Caco-2 (cell line): Measurements from ENCODE around the gene PLPP4. TPM values are rescaled to one million over a fixed set of nuclear protein-coding genes. Genes with fewer than 3 reads are reported as not detected.
A peak's percentile ranks its signal among the peaks of the same experiment; 100 is the strongest.

Experiments
- BruUV-seq: library from RNA; stranded (reverse); fragments of 400-500 nt; replicated peaks from 2 replicates; lab custom pipeline; 2021; lab: Mats Ljungman, UMichigan
- CTCF ChIA-PET: fragments of 300-600 bp; sonication (Branson Sonifier 250); formaldehyde crosslinking; loops from one replicate; lab custom pipeline; 2022; ENCODE audit warnings: antibody characterized with exemption; lab: Charles Lee
- POLR2A ChIA-PET: fragments of 300-600 bp; sonication (Branson Sonifier 250); formaldehyde crosslinking; loops from one replicate; lab custom pipeline; 2022; ENCODE audit warnings: antibody characterized with exemption; lab: Charles Lee
- DNase-seq, 2 experiments: peaks; one replicate each; pipeline versions ENCODE4 v3.0.0 to v3.0.0-alpha.2; 2020 to 2022
- H3K27me3 ChIP-seq: replicated peaks from 2 replicates; pipeline ENCODE4 v1.6.0; 2011; ENCODE audit warnings: low read length; ENCODE audit not compliant: control insufficient read depth, insufficient read depth
- H3K36me3 ChIP-seq: 2 replicates; pipeline ENCODE4 v1.5.1; 2011; ENCODE audit warnings: low read length; ENCODE audit not compliant: control insufficient read depth, insufficient read depth
- H3K4me1 ChIP-seq: fragments of 250-450 bp; sonication (Bioruptor Pico); 2 replicates; pipeline ENCODE4 v1.5.1; 2020; ENCODE audit warnings: mild to moderate bottlenecking
- H3K4me3 ChIP-seq: 2 replicates; pipeline ENCODE4 v1.5.1; 2011; ENCODE audit warnings: low read depth, mild to moderate bottlenecking, control low read depth, low read length
- H3K9me3 ChIP-seq: fragments of 250-450 bp; sonication (Bioruptor Pico); 2 replicates; pipeline ENCODE4 v1.5.1; 2020; ENCODE audit warnings: mild to moderate bottlenecking, moderate library complexity
- H3K27ac Mint-ChIP-seq: one replicate; pipeline ENCODE4 v1.8.0; 2022; ENCODE audit warnings: mixed read lengths; ENCODE audit not compliant: unreplicated experiment
- H3K27me3 Mint-ChIP-seq: one replicate; pipeline ENCODE4 v1.8.0; 2022; ENCODE audit warnings: mixed read lengths; ENCODE audit not compliant: insufficient read depth, unreplicated experiment
- H3K36me3 Mint-ChIP-seq: one replicate; pipeline ENCODE4 v1.8.0; 2022; ENCODE audit warnings: mild to moderate bottlenecking, mixed read lengths; ENCODE audit not compliant: insufficient read depth, unreplicated experiment
- H3K4me1 Mint-ChIP-seq: one replicate; pipeline ENCODE4 v1.8.0; 2022; ENCODE audit warnings: low read depth, mixed read lengths; ENCODE audit not compliant: unreplicated experiment
- H3K4me3 Mint-ChIP-seq: one replicate; pipeline ENCODE4 v1.8.0; 2022; ENCODE audit warnings: mild to moderate bottlenecking, moderate library complexity, mixed read lengths; ENCODE audit not compliant: unreplicated experiment
- H3K9me3 Mint-ChIP-seq: one replicate; pipeline ENCODE4 v1.8.0; 2022; ENCODE audit warnings: mixed read lengths; ENCODE audit not compliant: unreplicated experiment
- intact Hi-C: fragments of 100-400 bp; cut with micrococcal nuclease; formaldehyde crosslinking; loops from one replicate; pipeline ENCODE4 v1.10.0; 2022; ENCODE audit not compliant: unreplicated experiment
- total RNA-seq: library from RNA; stranded (reverse); gene quantifications from 2 replicates; pipeline ENCODE4 v1.2.3, GENCODE V29; 2022
- TF ChIP-seq, protein P1 (sequence below), 2 experiments: fragments of 200-600 bp in 1 of 2; IDR thresholded peaks; 1 replicate in 1 of 2; 2 replicates in 1 of 2; pipeline versions ENCODE4 v1.5.1 to v1.8.0; 2011 to 2022; ENCODE audit warnings: antibody characterized with exemption in 1 of 2, control low read depth in 1 of 2, inconsistent platforms in 1 of 2, low read depth in 1 of 2, low read length in 1 of 2, mild to moderate bottlenecking in 1 of 2, moderate library complexity in 1 of 2; ENCODE audit not compliant: insufficient read depth in 1 of 2, severe bottlenecking in 1 of 2, unreplicated experiment in 1 of 2

Gene PLPP4
- total RNA-seq, 1 experiment from 2014 or later = 0.61 TPM

GRCh38 chr10:120600871-120601649, 144.0 kb downstream of the PLPP4 start:
- Mint-ChIP-seq H3K27ac (no peak overlapping the region), H3K9me3 (peaks cover 23% of the 10 kb centered on the region), H3K4me1 (no peaks in the 10 kb centered on the region), H3K4me3 (no peak overlapping the region), H3K27me3 (peaks cover 10% of the 10 kb centered on the region), H3K36me3 (no peaks in the 10 kb centered on the region)
- CTCF ChIA-PET = no interaction called here
- POLR2A ChIA-PET = no interaction called here
- H3K9me3 ChIP-seq = peaks cover 10% of the 10 kb centered on the region; the same call in 1 of the 2 replicates
- TF ChIP-seq, protein P1, sequence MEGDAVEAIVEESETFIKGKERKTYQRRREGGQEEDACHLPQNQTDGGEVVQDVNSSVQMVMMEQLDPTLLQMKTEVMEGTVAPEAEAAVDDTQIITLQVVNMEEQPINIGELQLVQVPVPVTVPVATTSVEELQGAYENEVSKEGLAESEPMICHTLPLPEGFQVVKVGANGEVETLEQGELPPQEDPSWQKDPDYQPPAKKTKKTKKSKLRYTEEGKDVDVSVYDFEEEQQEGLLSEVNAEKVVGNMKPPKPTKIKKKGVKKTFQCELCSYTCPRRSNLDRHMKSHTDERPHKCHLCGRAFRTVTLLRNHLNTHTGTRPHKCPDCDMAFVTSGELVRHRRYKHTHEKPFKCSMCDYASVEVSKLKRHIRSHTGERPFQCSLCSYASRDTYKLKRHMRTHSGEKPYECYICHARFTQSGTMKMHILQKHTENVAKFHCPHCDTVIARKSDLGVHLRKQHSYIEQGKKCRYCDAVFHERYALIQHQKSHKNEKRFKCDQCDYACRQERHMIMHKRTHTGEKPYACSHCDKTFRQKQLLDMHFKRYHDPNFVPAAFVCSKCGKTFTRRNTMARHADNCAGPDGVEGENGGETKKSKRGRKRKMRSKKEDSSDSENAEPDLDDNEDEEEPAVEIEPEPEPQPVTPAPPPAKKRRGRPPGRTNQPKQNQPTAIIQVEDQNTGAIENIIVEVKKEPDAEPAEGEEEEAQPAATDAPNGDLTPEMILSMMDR (IDR thresholded peaks at IDR 0.05; ENCODE audit: insufficient read depth in 1 of 2, low read depth in 1 of 2, low read length in 1 of 2, severe bottlenecking in 1 of 2, unreplicated experiment in 1 of 2) = peak in 1 of 2 experiments; percentile 31
- BruUV-seq = no TSS peak
- no peaks in the 10 kb centered on the region for H3K36me3 ChIP-seq
- intact Hi-C loops = loop anchor here (1.0 kb wide), 1 partner anchor 178 kb away; no protein-coding TSS in a partner anchor
- peaks cover 1% of the 10 kb centered on the region for H3K27me3 ChIP-seq
- peak in 1 of 2 experiments; percentile 36 for DNase-seq
- H3K4me1 ChIP-seq = no peaks in the 10 kb centered on the region
- no peak overlapping the region for H3K4me3 ChIP-seq

DNA sequence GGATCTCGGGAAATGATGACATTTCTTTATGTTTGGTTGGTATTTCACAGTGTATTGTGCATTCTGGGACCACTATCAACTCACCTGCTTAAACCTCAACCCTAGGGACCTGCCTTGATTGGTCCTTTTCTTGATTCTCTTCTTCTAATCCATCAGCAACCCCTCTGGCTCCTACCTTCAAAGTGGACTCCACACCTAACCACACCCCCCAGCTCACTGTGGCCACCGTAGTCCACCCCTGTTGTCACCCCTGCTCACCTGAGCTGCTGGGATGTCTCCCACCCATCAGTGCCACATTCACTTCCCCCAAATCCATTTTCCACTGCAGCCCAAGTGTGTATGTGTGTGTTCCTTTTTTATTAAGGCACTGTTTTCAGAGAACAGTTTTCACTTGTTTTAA, 145.0 kb downstream of the PLPP4 start:
- ChIA-PET POLR2A (no interaction called here), CTCF (no interaction called here)
- H3K4me1 Mint-ChIP-seq = no peaks in the 10 kb centered on the region
- Histone ChIP-seq H3K4me3 (no peak overlapping the region), H3K4me1 (no peaks in the 10 kb centered on the region), H3K9me3 (peaks cover 10% of the 10 kb centered on the region; the same call in 1 of the 2 replicates), H3K36me3 (no peaks in the 10 kb centered on the region), H3K27me3 (peaks cover 1% of the 10 kb centered on the region)
- H3K27me3 Mint-ChIP-seq = peaks cover 10% of the 10 kb centered on the region
- TF ChIP-seq, protein P1 (IDR thresholded peaks at IDR 0.05; ENCODE audit: insufficient read depth in 1 of 2, low read depth in 1 of 2, low read length in 1 of 2, severe bottlenecking in 1 of 2, unreplicated experiment in 1 of 2) = no peak
- no peak overlapping the region for H3K4me3 Mint-ChIP-seq
- no peaks in the 10 kb centered on the region for H3K36me3 Mint-ChIP-seq
- intact Hi-C loops = loop anchor here (1.0 kb wide), 1 partner anchor 179 kb away; no protein-coding TSS in a partner anchor
- H3K9me3 Mint-ChIP-seq = peaks cover 23% of the 10 kb centered on the region
- no peak overlapping the region for H3K27ac Mint-ChIP-seq
- no peak for DNase-seq
- no TSS peak for BruUV-seq

DNA sequence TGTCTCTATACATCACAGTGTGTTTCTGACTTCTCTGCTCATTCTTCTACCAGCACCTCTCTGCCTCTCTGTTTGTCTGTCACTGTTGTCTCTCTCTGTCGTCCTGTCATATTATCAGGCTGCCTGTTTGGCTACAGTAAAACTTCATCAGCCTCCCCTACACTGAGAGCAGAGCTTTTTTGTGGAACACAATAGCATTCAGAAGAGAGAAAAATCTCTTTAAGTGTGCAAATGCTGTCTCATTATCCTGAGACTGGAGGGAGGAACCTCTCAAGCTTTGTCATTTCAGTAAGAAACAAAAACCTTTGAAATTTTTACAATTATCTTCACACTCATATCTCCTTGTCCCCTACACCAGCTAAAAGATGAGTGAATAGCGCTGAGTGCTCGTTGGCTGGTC, 148.4 kb downstream of the PLPP4 start:
- H3K27ac Mint-ChIP-seq = no peak overlapping the region
- Histone ChIP-seq H3K4me1 (no peaks in the 10 kb centered on the region), H3K4me3 (no peak overlapping the region), H3K36me3 (no peaks in the 10 kb centered on the region), H3K9me3 (peaks cover 10% of the 10 kb centered on the region; the same call in 1 of the 2 replicates), H3K27me3 (no peaks in the 10 kb centered on the region; the same call in 1 of the 2 replicates)
- ChIA-PET POLR2A (no interaction called here), CTCF (no interaction called here)
- peaks cover 6% of the 10 kb centered on the region for H3K27me3 Mint-ChIP-seq
- no peak for DNase-seq
- TF ChIP-seq, protein P1 (IDR thresholded peaks at IDR 0.05; ENCODE audit: insufficient read depth in 1 of 2, low read depth in 1 of 2, low read length in 1 of 2, severe bottlenecking in 1 of 2, unreplicated experiment in 1 of 2) = no peak
- BruUV-seq = no TSS peak
- no peak overlapping the region for H3K4me3 Mint-ChIP-seq
- H3K4me1 Mint-ChIP-seq = no peaks in the 10 kb centered on the region
- H3K36me3 Mint-ChIP-seq = no peaks in the 10 kb centered on the region
- peaks cover 23% of the 10 kb centered on the region for H3K9me3 Mint-ChIP-seq
- intact Hi-C loops = no loop called here
